GM18502 (cell line): Measurements from ENCODE around the gene CADM2.

Experiments
- ATAC-seq: cut with Tn5 transposase; IDR thresholded peaks from one replicate; pipeline ENCODE4 v1.9.1; 2021; ENCODE audit warnings: mild to moderate bottlenecking; ENCODE audit not compliant: unreplicated experiment, poor library complexity

CADM2 gene

DNA sequence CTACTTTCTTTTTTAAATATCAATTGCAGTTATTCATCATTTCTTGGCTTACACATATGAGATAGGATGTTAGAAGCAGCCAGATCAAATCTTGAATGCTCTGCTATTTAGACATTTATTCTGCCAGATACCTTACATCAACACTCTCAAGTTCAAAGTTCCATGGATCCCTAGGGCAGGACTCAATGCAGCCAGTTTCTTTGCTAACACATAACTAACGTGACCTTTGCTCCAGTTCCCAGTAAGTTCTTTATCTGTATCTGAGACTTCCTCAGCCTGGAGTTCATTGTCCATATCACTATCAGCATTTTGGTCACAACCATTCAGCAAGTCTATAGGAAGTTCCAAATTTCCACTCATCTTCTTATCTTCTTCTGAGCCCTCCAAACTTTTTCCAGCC, 1092.3 kb downstream of the CADM2 start:
- ATAC-seq, result no peak

DNA sequence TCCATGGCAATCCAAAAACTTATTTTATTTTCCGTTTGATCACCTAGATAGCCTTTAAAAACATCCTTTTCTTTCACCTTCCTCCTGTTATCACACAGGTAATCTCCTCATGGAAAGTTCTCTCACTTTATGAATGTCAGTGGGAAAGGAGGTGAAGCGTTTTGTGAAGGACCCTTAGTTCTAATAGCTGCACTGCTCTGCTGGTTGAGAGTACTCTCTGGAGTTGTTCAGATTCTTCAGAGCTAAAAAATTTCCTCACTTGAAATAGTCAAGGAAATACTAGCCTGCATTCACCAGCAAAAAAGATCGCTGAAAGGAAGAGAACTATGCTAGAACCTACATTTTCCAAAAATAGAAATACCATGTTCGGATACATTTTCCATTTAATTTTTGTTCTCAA, 1097.2 kb downstream of the CADM2 start:
- no peak for ATAC-seq

DNA sequence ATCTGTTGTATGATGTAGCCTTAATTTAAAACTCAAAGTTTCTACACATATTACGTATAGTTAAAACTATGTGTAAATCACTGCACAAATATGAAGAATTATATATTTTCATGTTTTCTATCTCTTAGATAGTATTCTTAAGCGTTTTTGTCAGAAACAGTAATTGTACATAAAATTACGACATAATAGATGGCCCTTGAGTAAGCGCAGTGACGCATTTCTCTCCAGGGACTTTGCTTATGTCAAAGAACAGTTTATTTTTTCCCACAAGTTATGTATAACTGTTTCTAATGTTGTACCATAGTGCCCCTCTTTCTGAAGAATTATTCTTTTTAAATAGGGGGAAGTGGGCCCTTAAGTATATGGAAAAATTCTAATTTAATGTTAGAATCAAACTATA, 1098.2 kb downstream of the CADM2 start:
- ATAC-seq, result no peak

GRCh38 chr3:86073799-86074198, 1115.0 kb downstream of the CADM2 start:
- ATAC-seq, result no peak

- no peak for ATAC-seq
Observed at GRCh38 chr3:86087160-86087871, 1128.5 kb downstream of the CADM2 start.

DNA sequence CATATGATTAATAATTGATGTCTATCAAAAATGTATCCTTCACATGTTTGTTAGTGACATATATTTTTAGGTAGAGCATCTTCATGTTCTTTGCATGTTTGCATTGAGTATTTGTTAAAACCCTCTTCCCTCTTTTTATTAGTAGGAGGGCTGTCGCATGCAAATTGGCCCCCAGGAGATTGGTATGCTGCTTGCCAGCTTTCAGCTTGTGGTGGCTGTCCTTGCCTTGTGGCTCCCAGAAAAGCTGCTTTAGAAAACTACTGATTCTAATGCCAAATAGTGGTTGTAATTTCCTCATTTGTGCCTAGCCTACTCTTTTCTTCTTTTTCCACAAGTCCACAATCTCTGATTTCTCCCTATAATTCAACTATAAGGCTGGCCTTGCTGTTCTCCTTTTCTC, 1145.4 kb downstream of the CADM2 start:
- ATAC-seq, result no peak

GRCh38 chr3:86109434-86109833, 1150.6 kb downstream of the CADM2 start:
- no peak for ATAC-seq
